GM19238 (cell line): Measurements from ENCODE around the gene FSTL4.
"Not testable (repeated sequence)": the region's sequence is repeated elsewhere in the genome, so short reads cannot be mapped to it uniquely, and the experiment has no call there.

Experiments used
- DNase-seq: peaks from one replicate; pipeline ENCODE4 v3.0.0; 2011; ENCODE audit warnings: low spot score; ENCODE audit not compliant: insufficient read length

Gene FSTL4

DNA sequence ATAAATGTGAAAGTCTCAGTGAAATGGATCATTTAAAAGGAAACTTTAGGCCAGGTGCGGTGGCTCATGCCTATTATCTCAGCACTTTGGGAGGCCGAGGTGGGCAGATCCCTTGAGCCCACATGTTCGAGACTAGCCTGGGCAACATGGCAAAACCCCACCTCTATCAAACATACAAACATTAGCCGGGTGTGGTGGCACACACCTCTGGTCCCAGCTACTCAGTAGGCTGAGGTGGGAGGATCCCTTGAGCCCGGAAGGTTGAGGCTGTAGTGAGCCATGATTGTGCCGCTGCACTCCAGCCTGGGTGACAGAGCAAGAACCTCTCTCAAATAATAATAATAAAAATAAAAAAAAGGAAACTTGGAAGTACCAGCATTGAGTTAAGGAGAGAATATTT is 384.4 kb downstream of the FSTL4 start:
- DNase-seq: no peak

DNA sequence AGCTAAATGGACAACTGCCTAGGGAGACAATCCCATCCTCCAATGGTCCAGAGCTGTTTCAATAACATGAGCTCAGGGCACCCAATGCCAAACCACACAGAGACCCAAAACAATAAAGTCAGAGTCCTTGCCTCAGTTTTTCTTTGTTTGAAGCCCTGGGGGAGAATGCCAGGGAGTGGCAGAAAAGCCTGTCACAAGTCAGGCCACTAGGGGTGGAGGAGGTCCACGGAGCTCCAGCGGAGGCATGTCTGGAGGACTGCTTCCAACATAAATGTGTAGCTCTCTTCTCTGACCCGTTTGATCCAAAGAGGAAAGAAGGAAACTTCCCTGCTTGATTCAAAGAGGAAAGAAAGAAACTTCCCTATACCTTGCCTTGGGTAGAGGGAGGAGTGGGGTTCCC is 385.3 kb downstream of the FSTL4 start:
- no peak for DNase-seq

DNA sequence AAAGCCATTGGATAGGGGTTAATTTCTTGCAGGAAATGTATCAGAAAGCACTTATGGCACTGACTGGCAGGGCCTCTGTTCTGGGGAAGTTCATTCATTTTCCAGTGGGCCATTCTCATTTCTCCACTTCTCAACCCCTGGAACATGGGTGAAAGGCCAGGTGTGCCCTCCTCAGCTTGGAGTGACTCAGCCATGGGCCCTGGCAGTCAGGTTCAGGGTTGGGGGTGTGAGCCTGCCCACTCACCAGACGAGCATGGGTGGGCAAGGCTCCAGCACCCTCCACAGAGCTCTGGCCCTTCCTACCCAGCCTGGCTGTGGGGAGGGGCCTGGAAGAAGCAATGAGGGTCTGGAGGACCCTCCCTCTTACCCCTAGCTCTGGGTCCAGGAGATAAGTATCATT is 386.2 kb downstream of the FSTL4 start:
- no peak for DNase-seq

DNA sequence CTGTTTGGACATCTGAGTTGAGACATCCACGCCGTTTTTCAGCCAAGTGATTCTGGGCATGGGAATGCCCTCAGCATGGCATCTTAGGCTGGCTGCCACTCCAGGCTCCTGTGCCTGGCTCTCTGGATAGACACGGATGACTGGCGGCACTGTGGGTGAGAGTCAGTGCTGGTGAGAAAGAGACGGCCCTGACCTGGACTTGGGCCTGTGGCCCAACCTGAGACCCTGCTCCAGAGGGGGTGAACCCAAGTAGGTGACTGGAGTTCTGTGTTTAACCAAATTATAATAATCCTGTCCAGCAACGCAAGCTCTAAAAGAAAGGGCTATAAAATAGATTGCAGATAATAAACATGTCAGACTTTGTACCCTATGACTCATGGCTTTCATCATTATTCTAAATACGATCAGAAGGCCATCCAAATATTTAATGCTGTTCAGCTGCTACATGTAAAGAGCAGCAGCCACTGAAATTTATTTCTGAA is 386.6 kb downstream of the FSTL4 start:
- no peak for DNase-seq

DNA sequence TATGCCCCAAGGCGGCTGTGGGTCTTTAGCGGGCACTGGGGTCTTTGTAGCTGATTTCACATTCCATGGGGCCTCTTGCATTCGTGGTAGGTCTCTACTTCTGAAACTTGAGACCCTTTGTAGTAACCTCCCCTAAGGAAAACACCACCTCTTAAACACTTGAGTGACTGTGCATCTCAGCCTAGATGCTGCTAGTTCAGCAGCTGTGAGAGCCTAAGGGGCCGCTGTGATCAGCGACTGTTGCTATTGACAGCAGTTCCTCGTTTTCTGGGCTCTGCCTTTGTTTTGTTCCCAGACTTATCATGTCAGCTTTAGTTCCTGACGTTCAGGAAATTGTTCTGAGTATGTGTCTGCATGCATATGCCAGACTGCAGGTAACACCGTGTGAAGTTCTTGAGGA is 389.4 kb downstream of the FSTL4 start:
- no peak for DNase-seq

DNA sequence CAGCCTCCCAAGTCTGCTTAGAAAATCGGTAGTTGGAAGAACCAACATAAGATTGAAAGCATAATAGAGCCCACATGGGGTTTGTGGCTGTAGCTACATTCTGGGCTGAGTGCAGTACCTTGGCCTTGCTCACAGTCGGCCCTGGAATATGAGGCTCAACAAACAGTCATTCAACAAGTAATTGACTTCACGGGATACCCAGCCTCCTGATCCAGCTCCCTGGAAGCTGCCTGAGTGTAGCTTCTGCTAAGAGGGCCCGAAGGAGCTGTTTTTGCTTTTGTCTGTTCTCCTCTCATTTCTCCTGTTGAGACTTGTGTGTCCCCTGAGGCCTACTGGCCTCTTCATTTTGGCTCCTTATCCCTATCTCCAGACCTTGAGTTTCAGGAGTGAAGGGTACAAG is 389.8 kb downstream of the FSTL4 start:
- no peak for DNase-seq

DNA sequence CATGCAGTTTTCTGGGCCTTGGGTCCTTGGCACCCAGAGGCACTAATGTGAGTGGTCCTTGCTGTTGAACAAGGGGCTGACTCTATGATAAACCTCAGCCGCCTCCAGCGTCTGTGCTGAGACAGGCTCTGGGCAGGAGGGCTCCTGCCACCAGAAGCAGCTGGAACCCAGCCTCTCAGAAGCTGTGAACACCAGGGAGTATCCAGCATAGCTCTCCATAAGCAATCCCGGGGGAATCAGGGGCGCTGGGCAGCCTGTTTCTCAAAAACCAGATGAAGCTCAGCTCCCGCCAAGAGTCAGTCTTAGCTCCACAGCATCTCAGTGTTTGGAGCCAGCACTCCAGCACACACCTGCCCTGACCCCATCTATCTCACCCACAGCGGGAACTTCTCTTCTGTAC is 390.3 kb downstream of the FSTL4 start:
- no peak for DNase-seq

DNA sequence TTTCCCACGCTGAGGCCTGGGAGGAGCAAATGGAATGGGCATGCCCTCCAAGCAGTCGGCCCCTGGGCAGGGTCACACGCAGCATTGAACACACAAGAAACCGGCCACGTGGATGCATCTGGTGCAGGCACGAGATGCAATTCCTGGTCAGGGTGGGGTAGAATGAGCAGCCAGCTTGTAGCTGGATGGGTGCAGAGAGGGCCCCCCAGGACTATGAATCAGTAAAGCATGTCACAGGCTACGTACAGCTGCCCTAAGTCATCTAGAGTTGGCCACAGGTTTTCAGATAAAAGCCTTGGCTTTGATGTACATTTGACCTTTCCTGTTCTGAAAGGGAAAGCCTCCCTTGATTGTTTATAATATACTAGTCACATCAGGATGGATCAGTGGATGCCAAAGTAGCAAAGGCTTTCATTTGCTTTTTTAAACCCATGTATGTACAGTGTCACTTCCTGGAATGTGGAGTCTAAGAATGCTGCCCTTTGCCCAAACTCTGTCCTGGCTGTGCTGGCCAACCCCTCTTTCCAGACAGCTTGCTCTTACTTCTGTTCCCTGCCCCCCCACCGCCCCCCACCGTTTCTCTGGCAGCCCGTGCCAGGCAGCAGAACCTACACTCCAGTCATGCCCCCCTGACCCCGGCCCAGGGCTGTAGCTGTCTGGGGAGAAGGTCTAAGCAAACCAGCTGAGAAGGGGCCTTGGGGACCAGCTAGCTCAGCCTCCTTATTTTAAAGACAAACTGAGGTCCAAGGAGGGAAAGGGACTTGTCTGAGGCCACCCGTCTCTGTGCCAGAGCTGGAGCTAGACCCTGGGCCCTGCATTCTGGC is 391.3 kb downstream of the FSTL4 start:
- no peak for DNase-seq

DNA sequence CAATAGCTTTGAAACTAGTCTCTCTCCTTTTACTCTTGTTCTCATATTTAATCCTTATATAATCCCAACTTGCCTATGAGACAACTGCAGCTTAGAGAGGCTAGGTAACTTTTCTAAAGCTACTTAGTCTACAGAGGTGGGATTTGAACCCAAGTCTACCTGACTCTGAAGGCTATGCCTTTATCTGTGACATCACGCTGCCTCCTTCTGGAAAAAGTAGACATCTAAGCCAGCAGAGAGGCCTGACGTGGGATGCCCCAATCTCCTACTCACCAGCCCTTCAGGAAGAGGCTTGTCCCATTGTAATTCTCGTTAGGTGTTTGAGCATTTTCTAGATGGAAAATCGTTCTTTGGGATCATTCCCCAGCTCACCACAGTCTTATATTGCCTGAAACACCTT is 393.0 kb downstream of the FSTL4 start:
- DNase-seq: no peak

DNA sequence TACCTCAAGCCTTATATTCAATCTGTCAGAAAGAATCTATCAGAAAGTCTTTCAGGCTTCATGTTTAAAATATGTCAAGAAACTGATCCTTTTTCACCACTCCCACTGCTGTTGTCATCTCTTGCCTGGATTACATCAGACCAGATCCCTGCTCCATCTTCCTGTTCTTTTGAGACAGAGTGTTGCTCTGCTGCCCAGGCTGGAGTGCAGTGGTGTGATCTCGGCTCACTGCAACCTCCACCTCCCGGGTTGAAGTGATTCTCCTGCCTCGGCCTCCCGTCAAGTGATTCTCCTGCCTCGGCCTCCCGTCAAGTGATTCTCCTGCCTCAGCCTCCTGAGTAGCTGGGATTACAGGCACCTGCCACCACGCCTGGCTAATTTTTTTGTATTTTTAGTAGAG is 396.2 kb downstream of the FSTL4 start:
- not testable (repeated sequence) for DNase-seq

DNA sequence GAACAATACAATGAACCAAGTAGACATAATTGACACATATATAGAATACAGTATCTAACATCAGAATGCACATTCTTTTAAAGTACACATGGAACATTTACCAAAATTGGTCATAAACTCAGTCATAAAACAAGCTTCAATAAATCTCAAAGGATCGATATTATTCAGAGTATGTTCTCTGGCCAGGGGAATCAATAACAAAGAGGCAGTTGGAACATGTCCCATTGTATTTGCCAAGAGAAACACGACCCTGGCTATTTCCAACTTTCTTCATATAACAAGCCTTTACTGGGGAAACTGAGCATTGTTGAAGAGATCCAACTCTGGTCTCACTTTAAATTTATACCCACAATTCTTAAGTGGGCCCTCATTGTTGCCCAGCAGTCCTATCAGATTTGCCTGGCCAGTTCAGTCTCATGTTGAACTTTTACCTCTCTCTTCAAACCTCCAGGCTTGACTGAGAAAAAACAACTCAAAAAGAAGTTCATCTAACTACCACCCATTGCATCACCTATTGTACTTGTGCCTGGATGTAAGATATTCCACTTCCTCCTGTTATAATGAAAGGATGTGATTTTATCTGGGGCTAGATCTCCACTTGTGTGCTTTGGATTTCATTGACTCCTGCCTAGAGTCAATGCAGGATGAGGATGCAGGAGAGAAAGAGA is 398.1 kb downstream of the FSTL4 start:
- DNase-seq: no peak

DNA sequence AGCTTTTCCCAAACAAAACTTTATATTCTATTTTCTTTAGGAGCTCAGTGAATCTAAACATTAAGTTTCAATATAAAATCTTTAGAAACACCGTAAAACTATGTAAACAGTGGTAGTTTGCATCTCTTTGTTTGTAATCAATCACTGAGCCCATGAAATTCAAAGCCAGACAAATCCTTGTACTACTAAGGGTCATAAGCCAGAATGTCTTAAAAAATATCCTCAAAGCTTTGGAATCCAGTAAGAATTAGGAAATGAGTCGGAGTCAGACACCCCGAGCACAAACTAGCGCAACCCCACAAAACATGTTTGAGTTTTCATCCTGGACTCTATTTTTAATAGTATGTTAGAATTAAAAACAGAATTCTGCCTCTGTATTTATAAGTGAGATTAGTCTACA is 406.7 kb downstream of the FSTL4 start:
- no peak for DNase-seq

DNA sequence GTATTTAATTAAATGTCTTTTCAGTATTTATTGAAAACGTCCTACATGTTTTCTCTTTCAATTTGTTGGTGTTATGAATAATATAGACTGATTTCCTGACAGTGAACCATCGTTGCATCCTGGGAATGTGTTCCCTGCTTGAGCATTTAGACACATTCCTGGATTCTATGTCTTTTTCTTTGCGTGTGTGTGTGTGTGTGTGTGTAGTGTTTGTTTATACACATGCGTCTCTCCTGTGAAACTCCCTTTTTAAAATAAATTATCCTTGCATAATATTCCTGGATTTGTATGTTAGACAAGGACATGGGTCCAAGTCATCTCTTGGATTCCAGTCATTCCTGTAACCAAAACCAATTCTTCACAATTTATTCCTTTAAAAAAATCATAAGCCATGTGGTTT is 407.1 kb downstream of the FSTL4 start:
- DNase-seq: no peak

DNA sequence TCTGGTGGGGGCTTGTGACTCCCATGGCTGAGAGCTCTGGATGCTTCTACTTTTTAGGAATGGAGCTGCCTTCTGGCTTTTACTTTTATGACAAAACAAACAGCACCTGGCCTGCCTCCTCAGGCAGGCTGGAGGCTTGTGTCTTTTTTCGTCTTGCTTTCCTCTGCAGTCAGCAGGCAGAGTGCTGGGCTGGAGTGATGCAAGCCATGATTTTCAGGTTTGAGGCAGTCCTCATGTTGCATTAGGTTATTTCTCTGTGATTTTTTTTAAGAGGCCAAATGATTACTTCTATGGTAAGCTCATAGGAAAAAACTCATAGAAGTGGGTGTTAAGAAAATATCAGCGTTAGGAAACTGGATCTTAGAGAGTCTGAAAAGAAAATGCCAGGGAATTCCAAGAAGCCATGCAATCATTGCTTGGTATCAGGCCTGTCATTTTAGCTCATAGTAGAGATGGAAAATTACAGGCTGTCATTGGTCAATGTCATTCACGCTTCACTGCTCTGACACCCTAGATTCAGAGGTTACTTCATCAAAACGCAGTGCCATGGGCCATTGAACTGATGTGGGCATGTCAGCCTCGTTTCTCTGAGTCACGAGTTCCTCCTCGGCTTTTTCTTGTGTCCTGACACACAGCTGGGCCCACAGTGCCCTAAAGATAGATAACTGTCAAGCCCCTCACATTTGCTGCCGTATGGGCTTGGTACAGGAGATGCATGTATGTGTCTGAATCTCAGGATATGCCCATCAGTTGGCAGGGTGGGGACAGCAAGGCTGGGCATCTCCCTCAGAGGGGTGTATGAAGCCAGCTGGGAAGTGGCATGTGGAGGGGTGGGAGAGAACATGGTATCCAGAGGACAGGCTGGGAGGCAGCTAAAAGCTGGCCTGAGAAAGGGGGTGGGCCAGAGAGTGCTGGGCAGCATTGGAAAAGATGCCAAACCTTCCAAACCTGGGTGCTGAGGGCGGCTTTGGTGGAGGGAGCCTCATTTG is 408.7 kb downstream of the FSTL4 start:
- DNase-seq: no peak

DNA sequence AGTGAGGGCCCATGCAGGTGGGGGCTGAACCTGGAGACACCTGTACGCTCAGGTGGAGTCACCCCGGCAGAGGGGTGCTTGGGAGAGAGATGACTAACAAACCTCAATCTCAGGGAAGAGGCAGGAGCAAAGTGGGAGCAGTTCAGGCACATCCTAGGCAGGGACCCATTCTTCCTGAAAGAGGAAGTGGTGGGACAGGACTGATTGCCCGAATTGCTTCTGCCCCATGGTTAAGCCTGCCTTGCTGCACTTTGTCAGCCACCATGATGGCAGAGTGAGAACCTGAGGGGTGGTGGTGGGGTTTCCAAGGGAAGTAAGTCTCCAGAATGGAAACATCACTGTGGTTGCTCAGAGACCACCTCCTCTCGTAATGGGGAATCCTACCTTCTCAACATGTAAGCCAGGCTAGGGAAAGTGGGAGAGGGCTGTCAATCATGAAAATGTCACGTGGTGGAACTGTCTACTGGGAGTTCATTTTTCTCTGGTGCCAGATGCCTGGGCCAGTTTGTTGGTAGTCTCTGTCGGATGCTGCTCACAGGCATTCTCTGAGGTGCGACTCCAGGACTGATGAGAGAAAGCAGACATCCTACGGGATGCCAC is 410.2 kb downstream of the FSTL4 start:
- no peak for DNase-seq

DNA sequence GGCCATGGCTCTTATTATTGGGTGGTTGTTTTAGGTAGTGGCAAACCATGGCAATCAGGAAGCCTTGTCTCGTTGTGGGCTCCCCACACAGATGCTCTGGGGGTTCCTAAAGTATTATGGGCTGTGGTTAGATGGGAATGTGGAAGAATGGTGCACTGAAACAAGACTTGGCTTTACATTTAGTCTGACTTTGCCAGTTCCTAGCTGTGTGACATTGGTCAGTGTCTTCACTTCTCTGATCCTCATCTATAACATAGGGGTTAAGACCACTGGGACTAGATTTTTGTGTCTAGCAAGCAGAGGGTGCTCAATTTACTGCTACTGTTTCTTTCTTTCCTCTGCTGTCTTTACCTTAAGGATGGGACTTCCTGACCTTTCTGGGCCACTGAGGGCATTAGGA is 411.0 kb downstream of the FSTL4 start:
- no peak for DNase-seq

DNA sequence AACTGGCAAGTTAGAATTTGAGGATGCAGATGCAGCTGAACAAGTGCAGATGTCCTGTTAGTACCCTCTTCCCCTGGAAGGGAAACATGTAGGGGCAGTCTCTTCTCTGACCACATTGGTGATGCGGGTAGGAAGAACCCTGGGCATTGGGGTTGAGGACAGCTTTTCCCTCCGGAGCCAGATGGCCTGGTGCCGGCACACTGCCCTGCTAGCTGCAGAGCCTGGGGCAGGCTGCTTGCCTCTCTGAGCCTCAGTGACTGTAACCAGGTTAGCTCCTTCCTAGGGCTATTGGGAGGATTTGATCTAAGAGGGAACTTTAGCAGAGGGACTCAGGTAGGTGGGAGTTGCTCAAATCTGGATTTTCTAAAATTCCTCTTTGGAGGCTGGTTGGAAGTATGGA is 412.1 kb downstream of the FSTL4 start:
- no peak for DNase-seq

DNA sequence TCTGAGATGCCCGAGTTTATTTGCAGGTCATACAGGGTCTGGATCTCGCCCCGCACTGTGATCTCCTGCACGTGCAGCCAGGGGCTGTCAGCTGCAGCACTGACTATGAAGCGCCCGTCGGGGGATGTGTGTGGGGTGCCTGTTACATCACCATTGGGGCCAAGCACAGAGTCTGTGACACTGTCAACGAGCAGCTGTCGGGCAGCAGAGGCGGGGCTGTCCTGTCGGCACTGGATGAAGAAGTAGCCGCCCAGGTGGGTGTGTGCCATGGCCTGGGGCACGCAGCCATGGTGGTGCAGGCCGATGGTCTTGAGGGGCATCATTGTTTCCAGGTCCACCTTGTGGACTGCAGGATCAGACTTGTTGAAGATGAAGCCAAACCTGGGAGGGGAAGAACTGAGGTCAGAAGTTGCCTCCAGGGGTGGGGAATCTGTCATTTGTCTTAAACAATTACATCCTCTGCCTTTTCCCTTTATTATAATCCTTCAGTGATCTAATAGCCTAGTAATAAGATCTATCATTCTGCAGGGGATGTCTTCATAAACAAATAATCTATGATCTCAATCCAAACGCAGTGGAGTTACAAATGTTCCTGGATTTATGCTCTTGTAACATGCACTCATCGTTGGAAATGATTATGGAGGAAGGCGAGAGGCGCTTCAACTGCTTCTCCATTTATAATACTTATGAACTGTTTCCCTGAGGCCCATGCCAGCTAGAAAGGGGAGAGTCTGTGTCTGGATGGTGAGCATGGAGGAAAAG is 412.7 kb downstream of the FSTL4 start:
- DNase-seq: no peak

DNA sequence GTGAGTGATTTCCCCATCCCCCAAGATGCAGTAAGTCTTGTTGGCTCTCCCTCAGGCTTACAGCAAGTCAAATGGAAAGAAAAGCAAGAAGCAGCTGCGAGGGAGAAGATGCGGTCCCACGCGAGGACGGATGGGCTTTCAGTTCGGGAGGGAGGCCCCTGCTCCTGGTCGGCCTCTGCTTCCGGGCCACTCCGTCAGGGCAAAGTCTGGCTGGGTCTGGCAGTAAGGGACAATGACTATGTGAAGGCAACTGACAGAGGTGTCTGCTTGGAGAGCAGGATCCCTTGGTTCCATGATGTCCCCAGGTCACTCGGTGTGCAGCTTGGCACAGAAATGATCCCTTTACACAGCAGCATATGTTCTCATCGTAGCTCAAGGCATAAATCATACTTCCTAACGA is 413.8 kb downstream of the FSTL4 start:
- no peak for DNase-seq

DNA sequence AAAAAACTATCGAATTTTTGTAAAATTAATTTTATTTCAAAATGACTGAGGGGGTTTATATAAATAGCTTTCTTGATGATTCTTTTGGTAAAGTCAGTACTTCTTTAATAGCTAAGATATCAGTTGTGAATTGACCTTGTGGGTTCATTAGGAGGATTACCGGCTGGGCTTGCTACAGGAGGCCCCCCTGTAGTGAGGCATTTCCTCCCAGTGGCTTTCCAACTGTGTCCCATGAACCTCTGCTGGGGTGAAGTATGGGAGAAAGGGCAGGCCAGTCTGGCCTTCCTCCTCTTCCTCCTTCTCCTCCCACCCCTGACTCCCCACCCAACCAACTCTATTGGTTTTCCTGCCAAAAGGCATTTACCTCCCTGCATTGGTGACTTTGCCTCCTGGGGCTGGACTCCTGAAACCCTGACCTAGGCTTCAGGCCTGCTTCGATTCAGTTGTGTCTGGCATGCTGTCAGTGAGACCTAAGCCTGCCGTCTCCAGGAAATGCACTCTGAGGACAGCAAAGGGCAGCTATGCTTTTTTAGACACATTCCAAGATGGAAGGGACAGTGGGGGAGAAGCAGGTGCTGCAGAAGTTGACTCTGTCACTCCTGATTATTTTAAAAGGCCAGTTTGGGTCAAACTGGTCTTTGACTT is 415.8 kb downstream of the FSTL4 start:
- DNase-seq: no peak
